ENCODE data around the gene SPATA18.
"Not testable (repeated sequence)": the region's sequence is repeated elsewhere in the genome, so short reads cannot be mapped to it uniquely, and the experiment has no call there.

SPATA18 gene

GRCh38 chr4:52110171-52110570, 59.1 kb downstream of the SPATA18 start:
- no peak for DNase-seq

GRCh38 chr4:52111995-52112394, 60.9 kb downstream of the SPATA18 start:
- DNase-seq = no peak

- DNase-seq = no peak
Measured at GRCh38 chr4:52112411-52112810, 61.3 kb downstream of the SPATA18 start.

- no peak for DNase-seq
Measured at GRCh38 chr4:52116641-52117040, 65.5 kb downstream of the SPATA18 start.

GRCh38 chr4:52126226-52126625, 75.1 kb downstream of the SPATA18 start:
- no peak for DNase-seq

GRCh38 chr4:52126966-52127365, 75.9 kb downstream of the SPATA18 start:
- no peak for DNase-seq

GRCh38 chr4:52135171-52135570, 84.1 kb downstream of the SPATA18 start:
- DNase-seq = no peak

GRCh38 chr4:52137152-52137551, 86.0 kb downstream of the SPATA18 start:
- not testable (repeated sequence) for DNase-seq

- DNase-seq = no peak
Measured at GRCh38 chr4:52142816-52143215, 91.7 kb downstream of the SPATA18 start.

GRCh38 chr4:52143815-52144214, 92.7 kb downstream of the SPATA18 start:
- no peak for DNase-seq

GRCh38 chr4:52144372-52144771, 93.3 kb downstream of the SPATA18 start:
- no peak for DNase-seq
